IMR-90 (cell line): ENCODE data around the gene BASP1. TPM values are rescaled to one million over a fixed set of nuclear protein-coding genes. Genes with fewer than 3 reads are reported as not detected.

Source experiments
- ATAC-seq: fragments of 200-7000 bp; cut with Tn5 transposase; 2 replicates; pipeline ENCODE4 v1.9.1; 2020; ENCODE audit warnings: low read depth, mild to moderate bottlenecking, moderate library complexity
- BruUV-seq: library from RNA; stranded (reverse); fragments of 400-500 nt; replicated peaks from 2 replicates; lab custom pipeline; 2021; lab: Mats Ljungman, UMichigan
- CTCF ChIA-PET: fragments of 300-600 bp; formaldehyde crosslinking; extraction: SDS; loops from one replicate; lab custom pipeline; 2021; ENCODE audit warnings: antibody characterized with exemption; lab: Yijun Ruan, JAX
- POLR2A ChIA-PET: fragments of 300-600 bp; sonication (Branson Sonifier 250); formaldehyde crosslinking; loops from one replicate; lab custom pipeline; 2022; ENCODE audit warnings: antibody characterized with exemption; ENCODE audit not compliant: unreplicated experiment; lab: Charles Lee
- DNase-seq: peaks from one replicate; pipeline ENCODE4 v3.0.0; 2013
- H2AFZ ChIP-seq: replicated peaks from 2 replicates; pipeline ENCODE3; 2013; ENCODE audit warnings: low read length, mild to moderate bottlenecking; ENCODE audit not compliant: poor library complexity
- H2AK5ac ChIP-seq: 2 replicates; pipeline ENCODE4 v1.6.1; 2013; ENCODE audit warnings: low read depth, low read length, inconsistent platforms
- H2AK9ac ChIP-seq: replicated peaks from 2 replicates; pipeline ENCODE3; 2013; ENCODE audit warnings: mild to moderate bottlenecking, low read depth, low read length, moderate library complexity; ENCODE audit not compliant: poor library complexity
- H2BK120ac ChIP-seq: 2 replicates; pipeline ENCODE4 v1.6.1; 2013; ENCODE audit warnings: low read depth, low read length, inconsistent platforms
- H2BK15ac ChIP-seq: 3 replicates; pipeline ENCODE4 v1.6.1; 2013; ENCODE audit warnings: low read depth, low read length, inconsistent platforms
- H2BK20ac ChIP-seq: 2 replicates; pipeline ENCODE4 v1.6.1; 2013; ENCODE audit warnings: low read depth, mild to moderate bottlenecking, inconsistent platforms, low read length, moderate library complexity
- H2BK5ac ChIP-seq: 2 replicates; pipeline ENCODE4 v1.6.1; 2013; ENCODE audit warnings: mild to moderate bottlenecking, low read depth, low read length, inconsistent platforms; ENCODE audit not compliant: poor library complexity, severe bottlenecking
- H3K14ac ChIP-seq: replicated peaks from 2 replicates; pipeline ENCODE4 v1.6.1; 2013; ENCODE audit warnings: low read depth, low read length, inconsistent platforms
- H3K18ac ChIP-seq: 2 replicates; pipeline ENCODE4 v1.6.1; 2013; ENCODE audit warnings: low read depth, low read length, control low read depth
- H3K23ac ChIP-seq: 2 replicates; pipeline ENCODE4 v1.6.1; 2013; ENCODE audit warnings: low read depth, low read length, inconsistent platforms
- H3K27ac ChIP-seq: 2 replicates; pipeline ENCODE4 v1.5.1; 2013; ENCODE audit warnings: mild to moderate bottlenecking, control low read depth, low read length; ENCODE audit not compliant: insufficient read depth
- H3K27me3 ChIP-seq: 2 replicates; pipeline ENCODE4 v1.6.1; 2013; ENCODE audit warnings: low read length; ENCODE audit not compliant: control insufficient read depth, insufficient read depth
- H3K36me3 ChIP-seq: 2 replicates; pipeline ENCODE4 v1.6.1; 2013; ENCODE audit warnings: low read length, mixed read lengths; ENCODE audit not compliant: control insufficient read depth, insufficient read depth
- H3K4ac ChIP-seq: 2 replicates; pipeline ENCODE4 v1.6.1; 2013; ENCODE audit warnings: low read depth, low read length, inconsistent platforms
- H3K4me1 ChIP-seq: 2 replicates; pipeline ENCODE4 v1.6.1; 2013; ENCODE audit warnings: low read length, mixed read lengths; ENCODE audit not compliant: control insufficient read depth, insufficient read depth
- H3K4me2 ChIP-seq: 2 replicates; pipeline ENCODE4 v1.6.1; 2013; ENCODE audit warnings: low read depth, mild to moderate bottlenecking, control low read depth, low read length, moderate library complexity
- H3K4me3 ChIP-seq: 2 replicates; pipeline ENCODE4 v1.5.1; 2013; ENCODE audit warnings: low read depth, mild to moderate bottlenecking, control low read depth, low read length, moderate library complexity; ENCODE audit not compliant: insufficient read depth
- H3K56ac ChIP-seq: 2 replicates; pipeline ENCODE4 v1.6.1; 2013; ENCODE audit warnings: low read length, inconsistent platforms; ENCODE audit not compliant: insufficient read depth; ENCODE audit errors: extremely low read depth
- H3K79me1 ChIP-seq, 2 experiments: 2 replicates each; pipeline ENCODE4 v1.6.1; 2013; ENCODE audit warnings: low read length in 2 of 2, inconsistent platforms in 1 of 2, low read depth in 1 of 2
- H3K9ac ChIP-seq: 2 replicates; pipeline ENCODE4 v1.6.1; 2013; ENCODE audit warnings: low read depth, low read length, control low read depth
- H3K9me1 ChIP-seq: 2 replicates; pipeline ENCODE4 v1.6.1; 2013; ENCODE audit warnings: low read length, inconsistent platforms; ENCODE audit not compliant: insufficient read depth
- H3K9me3 ChIP-seq: 2 replicates; pipeline ENCODE4 v1.6.1; 2013; ENCODE audit warnings: low read length; ENCODE audit not compliant: control insufficient read depth, insufficient read depth
- H4K20me1 ChIP-seq: 2 replicates; pipeline ENCODE4 v1.6.1; 2013; ENCODE audit warnings: low read length, inconsistent platforms; ENCODE audit not compliant: insufficient read depth
- H4K5ac ChIP-seq: 2 replicates; pipeline ENCODE4 v1.6.1; 2013; ENCODE audit warnings: mild to moderate bottlenecking, low read depth, low read length, control low read depth
- H4K8ac ChIP-seq, 2 experiments: 2 replicates each; pipeline ENCODE4 v1.6.1; 2013; ENCODE audit warnings: low read depth in 2 of 2, low read length in 2 of 2, control low read depth in 1 of 2, inconsistent platforms in 1 of 2
- H4K91ac ChIP-seq: 2 replicates; pipeline ENCODE4 v1.6.1; 2013; ENCODE audit warnings: low read depth, low read length, inconsistent platforms; ENCODE audit not compliant: insufficient read depth
- BHLHE40 ChIP-seq: fragments of 150-350 bp; IDR thresholded peaks from 2 replicates; pipeline ENCODE4 v1.6.1; 2016; ENCODE audit warnings: mild to moderate bottlenecking, low read depth, low read length
- MAZ ChIP-seq: IDR thresholded peaks from 2 replicates; pipeline ENCODE4 v1.6.1; 2012; ENCODE audit warnings: low read depth, mild to moderate bottlenecking, low read length, improper control_type of control experiment, moderate library complexity, borderline replicate concordance
- POLR2A ChIP-seq: IDR thresholded peaks from 2 replicates; pipeline ENCODE4 v1.6.1; 2012; ENCODE audit warnings: mild to moderate bottlenecking, low read depth, low read length
- RCOR1 ChIP-seq: IDR thresholded peaks from 2 replicates; pipeline ENCODE4 v1.6.1; 2012; ENCODE audit warnings: mild to moderate bottlenecking, low read length, improper control_type of control experiment; ENCODE audit not compliant: insufficient replicate concordance
- SMC3 ChIP-seq: fragments of 150-350 bp; IDR thresholded peaks from 2 replicates; pipeline ENCODE4 v1.6.1; 2016; ENCODE audit warnings: low read depth, mild to moderate bottlenecking, antibody characterized with exemption, low read length, moderate library complexity
- WGBS, 2 experiments: methylation state at CpG; one replicate each; pipeline versions ENCODE4 v1.1.5 to v1.1.7; 2013; ENCODE audit warnings: missing lambda C conversion rate in 2 of 2; ENCODE audit not compliant: insufficient read length in 1 of 2; ENCODE audit errors: extremely low coverage in 2 of 2; 5-methylcytosine and 5-hydroxymethylcytosine counted together
- dilution Hi-C: fragments of 300-500 bp; cut with HindIII; formaldehyde crosslinking; loops from one replicate; pipeline ENCODE4 v1.14.3; 2018; ENCODE audit warnings: low sequenced_read_pairs; ENCODE audit not compliant: unreplicated experiment
- in situ Hi-C: fragments of 300-500 bp; cut with MboI; formaldehyde crosslinking; loops from 3 replicates; pipeline ENCODE4 v1.14.3; 2019; ENCODE audit warnings: low sequenced_read_pairs, inconsistent platforms, mixed read lengths
- intact Hi-C: fragments of 100-400 bp; cut with micrococcal nuclease; formaldehyde crosslinking; loops from 2 replicates; pipeline ENCODE4 v1.10.0; 2022
- polyA plus RNA-seq, 3 experiments: library from polyadenylated mRNA; depleted of rRNA; stranded (reverse); fragments of >200 nt; gene quantifications; 2 replicates each; pipeline ENCODE4 v1.2.3, GENCODE V29; 2012; ENCODE audit warnings: low replicate concordance in 1 of 3
- total RNA-seq: library from RNA; depleted of rRNA; stranded (reverse); fragments of >200 nt; gene quantifications from 2 replicates; pipeline ENCODE4 v1.2.3, GENCODE V29; 2012

The BASP1 gene
- total and polyA plus RNA-seq, 2 of the 4 experiments (the other 2 are of a cell fraction): 39.6 to 103 TPM

- no peak for DNase-seq
- H3K4me2 ChIP-seq: peak overlapping the region; percentile 41; the same call in 1 of the 2 replicates
Observed at GRCh38 chr5:17312358-17312757, 94.9 kb downstream of the BASP1 start.

More at GRCh38 chr5:17312358-17312757, 94.9 kb downstream of the BASP1 start:
- peak; percentile 15 for ATAC-seq
- Histone ChIP-seq H3K18ac (peak overlapping the region; percentile 81), H3K14ac (0 out of 2 replicates have a peak overlapping the region, but pooled peaks have one; percentile 27), H3K9me1 (peaks cover 14% of the 10 kb centered on the region), H3K79me1 (no peaks in the 10 kb centered on the region), H3K56ac (no peak overlapping the region), H2AK9ac (no peak overlapping the region), H3K4me1 (peaks cover 20% of the 10 kb centered on the region), H4K8ac (no peak overlapping the region), H2BK120ac (no peak overlapping the region; the same call in 1 of the 2 replicates), H2BK5ac (no peak overlapping the region), H3K4ac (no peak overlapping the region), H2AK5ac (no peak overlapping the region), H2BK15ac (peak overlapping the region; percentile 10; the same call in 1 of the 3 replicates), H3K23ac (no peak overlapping the region), H4K20me1 (no peaks in the 10 kb centered on the region), H3K27ac (peak overlapping the region; percentile 44; the same call in 1 of the 2 replicates), H3K9me3 (no peaks in the 10 kb centered on the region), H2AFZ (no peak overlapping the region), H2BK20ac (peak overlapping the region; percentile 16; the same call in 1 of the 2 replicates), H3K36me3 (no peaks in the 10 kb centered on the region), H3K9ac (no peak overlapping the region), H3K4me3 (no peak overlapping the region), H4K5ac (no peak overlapping the region; the same call in none of the 2 replicates), H3K27me3 (no peaks in the 10 kb centered on the region), H4K91ac (no peak overlapping the region)
- no peak for TF ChIP-seq RCOR1
- TF ChIP-seq POLR2A: no peak
- TF ChIP-seq SMC3: no peak
- TF ChIP-seq MAZ: no peak
- no peak for TF ChIP-seq BHLHE40
- ChIA-PET CTCF (interaction anchor here (1.0 kb wide), 1 partner anchor 91 kb away, joined by 3 read pairs; no protein-coding TSS in a partner anchor), POLR2A (no interaction called here)
- WGBS, 2 experiments: no CpG with 5 or more reads among the region's 4 CpGs
- no TSS peak for BruUV-seq
- in situ Hi-C loops (no loop called here), intact Hi-C loops (no loop called here), dilution Hi-C loops (no loop called here)
